H1 (cell line): ENCODE measurements around the gene SMYD5. TPM values are rescaled to one million over a fixed set of nuclear protein-coding genes. Genes with fewer than 3 reads are reported as not detected.

Experiments used
- ATF2 ChIP-seq: IDR thresholded peaks from 2 replicates; pipeline ENCODE4 v1.6.1; 2012; ENCODE audit warnings: low read length, inconsistent platforms
- EGR1 ChIP-seq: IDR thresholded peaks from 2 replicates; pipeline ENCODE4 v1.6.1; 2011; ENCODE audit warnings: low read depth, low read length, borderline replicate concordance
- EP300 ChIP-seq, 2 experiments: IDR thresholded peaks; 1 replicate in 1 of 2; 2 replicates in 1 of 2; pipeline ENCODE4 v1.6.1; 2011 to 2012; ENCODE audit warnings: low read depth in 2 of 2, low read length in 2 of 2, mild to moderate bottlenecking in 2 of 2, borderline replicate concordance in 1 of 2, inconsistent platforms in 1 of 2, moderate library complexity in 1 of 2
- JUN ChIP-seq: IDR thresholded peaks from 2 replicates; pipeline ENCODE4 v1.6.1; 2011; ENCODE audit warnings: low read depth, mild to moderate bottlenecking, improper control_type of control experiment, low read length
- polyA plus RNA-seq, 7 experiments: library from polyadenylated mRNA; depleted of rRNA in 3 of 7; stranded (reverse) in 5 of 7; unstranded in 2 of 7; fragments of >200 nt in 5 of 7; fragments of 200-250 nt in 2 of 7; gene quantifications; 1 replicate in 5 of 7; 2 replicates in 1 of 7; 4 replicates in 1 of 7; pipeline versions ENCODE4 v1.2.1 to v1.2.3, GENCODE V29; 2011 to 2013; ENCODE audit warnings: missing spikeins in 2 of 7, mixed read lengths in 2 of 7
- total RNA-seq: library from RNA; stranded (reverse); fragmentation: NEBNext Ultra II Directional; extraction: Animal tissue kit (Norgen Biotek cat#: 25700); gene quantifications from 2 replicates; pipeline ENCODE4 v1.2.1, GENCODE V29; 2021

Gene SMYD5
- total and polyA plus RNA-seq, 2 of the 8 experiments (the other 6 are each of a cell fraction or from before 2014, with no cell fraction given): 35.2 to 56.7 TPM

GRCh38 chr2:73253901-73254300 lies 39.9 kb downstream of the SMYD5 start (continued):
- TF ChIP-seq JUN: no peak
- TF ChIP-seq EGR1: no peak
- no peak for TF ChIP-seq ATF2
- TF ChIP-seq EP300 (IDR thresholded peaks at IDR 0.05; ENCODE audit: borderline replicate concordance in 1 of 2, low read depth in 2 of 2, low read length in 2 of 2): no peak
